GM21515 (cell line): Measurements from ENCODE around the gene HAPSTR1.

Experiments
- ATAC-seq: cut with Tn5 transposase; IDR thresholded peaks from one replicate; pipeline ENCODE4 v1.9.1; 2021; ENCODE audit not compliant: unreplicated experiment

The HAPSTR1 gene

DNA sequence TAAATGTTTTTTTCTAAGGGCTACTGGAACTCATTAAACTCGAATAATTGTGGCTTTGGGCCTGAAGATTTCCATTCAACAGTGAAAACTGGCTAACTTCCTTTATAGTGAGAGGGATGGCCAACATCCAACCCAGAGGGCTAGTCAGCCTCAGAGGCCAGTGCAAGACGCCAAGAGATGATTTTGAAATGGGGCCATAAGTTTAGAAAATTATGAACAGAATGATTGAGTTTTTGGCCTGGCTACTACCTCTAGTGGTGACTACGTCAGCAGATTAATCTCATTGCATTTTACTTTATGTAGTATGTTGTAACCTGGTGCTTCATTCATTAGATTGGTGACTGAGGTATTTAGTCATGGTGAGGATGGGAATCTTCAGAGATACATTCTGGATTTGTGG is 28.4 kb downstream of the HAPSTR1 start:
- ATAC-seq, result no peak

DNA sequence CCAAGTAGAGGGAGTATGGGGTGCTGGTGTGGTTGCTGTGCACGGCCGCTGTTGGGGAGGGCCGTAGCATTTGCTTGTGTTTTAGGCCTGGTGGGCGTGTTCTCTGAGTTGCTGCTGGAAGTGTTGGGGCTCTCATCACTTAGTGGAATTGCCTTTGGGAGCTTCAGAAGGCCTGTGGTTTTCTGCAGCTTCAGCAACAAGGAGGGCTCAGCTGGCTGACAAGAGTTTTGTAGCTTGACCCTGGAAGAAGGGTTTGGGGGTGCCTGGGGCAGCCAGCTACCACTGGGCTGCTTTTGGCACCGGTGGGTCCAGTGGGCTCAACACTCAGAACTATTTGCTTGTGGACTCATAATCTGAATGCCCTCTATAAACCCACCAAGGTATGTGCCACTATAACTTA is 30.9 kb downstream of the HAPSTR1 start:
- no peak for ATAC-seq

DNA sequence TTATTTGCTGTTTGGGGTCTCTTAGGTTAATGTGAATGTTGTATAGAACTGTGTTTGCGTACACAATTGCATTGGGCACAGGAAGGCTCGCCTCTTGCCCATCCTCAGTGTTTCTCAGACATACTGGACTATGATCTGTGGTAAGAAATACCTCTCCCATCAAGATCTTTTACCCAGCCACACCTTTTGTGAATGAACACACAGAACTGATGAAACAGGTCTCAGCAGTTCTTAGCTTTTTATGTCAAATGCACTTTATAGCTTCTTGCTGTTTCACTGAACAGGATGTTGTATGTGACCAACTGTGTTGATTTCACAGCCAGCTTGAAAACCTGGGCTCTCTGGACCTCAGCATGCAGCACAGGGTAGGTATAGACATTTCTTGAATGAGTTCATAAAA is 31.5 kb downstream of the HAPSTR1 start:
- ATAC-seq, result no peak

DNA sequence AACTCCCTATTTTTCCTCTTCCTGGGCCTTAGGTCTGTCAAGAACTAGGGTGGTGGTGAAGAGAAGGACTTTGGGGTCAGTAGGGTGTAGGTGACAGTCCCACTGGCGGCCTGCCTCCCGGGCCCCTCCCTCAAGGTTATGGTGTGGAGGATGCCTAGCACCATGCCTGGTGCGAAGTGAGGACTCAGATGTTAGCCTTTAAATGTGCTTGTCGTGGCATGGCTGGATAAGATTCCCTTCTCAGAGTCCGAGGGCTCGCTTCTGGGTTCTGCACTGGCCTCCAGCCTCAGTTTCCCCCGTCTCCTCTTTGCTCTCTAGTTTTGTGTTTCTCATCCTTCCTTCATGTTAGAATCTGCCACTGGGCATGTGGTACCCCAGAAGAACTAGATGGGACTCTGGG is 32.0 kb downstream of the HAPSTR1 start:
- no peak for ATAC-seq

DNA sequence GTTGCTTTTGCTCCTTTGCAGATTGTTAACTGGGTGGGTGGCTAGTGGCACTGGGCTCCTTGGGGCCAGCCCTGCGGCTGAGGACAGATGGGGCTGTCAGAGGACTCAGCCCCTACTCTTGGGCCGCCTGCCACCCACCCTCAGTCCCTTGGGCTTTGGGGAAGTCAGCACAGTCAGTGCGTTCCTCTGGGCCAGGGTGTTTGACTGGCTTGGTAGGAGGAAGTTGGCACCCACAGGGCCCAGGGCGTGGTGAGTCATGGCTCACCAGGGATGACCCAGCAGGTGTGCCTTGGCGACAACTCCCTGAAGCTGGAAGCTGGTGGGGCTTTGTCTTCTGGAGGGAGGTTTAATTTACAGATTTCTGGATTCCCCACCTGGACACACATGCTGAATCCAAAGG is 32.4 kb downstream of the HAPSTR1 start:
- ATAC-seq, result no peak

DNA sequence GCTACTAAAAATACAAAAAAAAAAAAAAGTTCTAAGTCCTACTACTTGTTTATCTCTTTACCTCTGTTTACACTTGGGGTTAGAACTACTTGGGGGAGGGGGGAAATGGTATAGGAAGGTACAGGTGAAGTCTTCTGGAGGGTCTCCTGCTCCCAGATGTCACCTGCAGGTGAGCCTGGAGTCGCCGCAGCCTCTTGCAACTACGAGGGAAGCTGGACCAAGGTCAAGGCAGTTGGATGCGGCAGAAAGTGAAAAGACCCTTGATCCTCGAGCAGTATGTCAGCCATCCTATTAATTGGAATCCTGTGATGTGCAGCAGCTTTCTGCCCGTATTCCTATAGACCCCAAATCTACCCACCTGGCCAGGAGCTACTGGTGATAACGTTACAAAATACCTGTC is 33.0 kb downstream of the HAPSTR1 start:
- ATAC-seq, result no peak

DNA sequence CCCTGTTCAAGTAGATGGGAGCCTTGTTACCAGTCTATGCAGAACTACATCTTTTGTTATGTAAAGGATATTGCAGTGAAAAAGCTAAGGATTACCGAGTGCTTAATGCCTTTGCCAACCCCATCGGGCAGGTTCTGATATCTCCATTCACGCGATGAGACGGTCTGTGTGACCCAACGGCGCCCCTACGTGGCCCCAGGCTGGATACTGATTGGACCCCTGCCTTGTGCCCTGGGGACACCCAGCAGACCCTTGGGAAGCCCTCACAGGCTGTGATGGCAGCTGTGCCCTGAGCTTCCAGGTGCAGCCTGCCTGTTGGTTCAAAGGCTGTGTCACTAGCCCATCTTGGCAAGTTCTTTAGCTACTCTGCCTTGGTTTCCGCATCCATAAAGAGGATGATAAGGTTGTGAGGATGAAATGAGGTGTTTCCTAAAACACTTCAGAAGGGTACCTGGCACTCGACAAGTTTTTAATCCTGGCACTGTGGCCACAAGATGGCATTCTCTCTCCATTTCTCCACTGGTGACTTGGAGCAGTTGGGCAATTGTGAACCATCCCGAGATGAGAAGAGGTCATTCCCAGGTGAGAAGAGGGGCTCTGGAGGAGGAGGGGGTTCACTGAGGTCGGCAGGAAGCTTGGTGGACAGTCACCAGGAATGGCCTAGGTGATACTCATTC is 33.6 kb downstream of the HAPSTR1 start:
- ATAC-seq, result no peak

DNA sequence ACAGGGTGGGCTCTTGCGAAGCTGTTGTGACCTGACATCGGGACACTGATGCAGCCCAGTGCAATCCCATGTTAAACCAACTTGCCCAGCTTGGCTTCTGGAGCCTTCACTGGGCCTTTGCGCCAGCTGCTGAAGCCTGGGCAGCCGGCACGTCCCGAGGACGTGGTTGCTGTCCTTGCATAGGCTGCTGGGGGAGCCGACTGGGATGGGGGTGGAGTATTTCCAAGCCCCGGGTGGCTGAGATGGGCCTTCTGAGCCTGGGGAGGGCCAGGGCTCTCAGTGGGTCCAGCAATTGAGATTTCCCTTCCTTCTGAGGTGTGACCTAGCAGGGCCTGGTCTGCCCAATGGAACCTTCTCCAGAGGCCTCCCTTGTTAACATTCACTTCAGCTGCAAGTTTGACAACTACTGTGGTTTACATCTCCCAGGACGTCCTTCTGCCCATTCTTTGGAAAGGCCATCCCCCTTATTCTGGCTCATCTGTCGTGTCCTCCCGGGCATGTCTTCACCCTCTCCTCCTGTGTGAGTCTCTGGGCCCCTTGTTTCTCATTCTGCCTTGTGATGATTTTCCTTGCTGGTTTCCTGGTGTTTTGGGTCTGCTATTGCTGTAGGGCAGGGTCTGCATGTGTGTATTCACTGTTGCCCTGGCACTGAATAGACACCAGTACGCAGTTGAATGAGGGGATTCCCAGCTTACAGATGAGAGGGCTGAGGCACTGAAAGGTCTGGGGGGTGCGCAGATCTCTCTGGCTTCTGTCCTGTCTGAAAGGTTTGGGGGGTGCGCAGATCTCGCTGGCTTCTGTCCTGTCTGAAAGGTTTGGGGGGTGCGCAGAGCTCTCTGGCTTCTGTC is 34.4 kb downstream of the HAPSTR1 start:
- ATAC-seq, result no peak

DNA sequence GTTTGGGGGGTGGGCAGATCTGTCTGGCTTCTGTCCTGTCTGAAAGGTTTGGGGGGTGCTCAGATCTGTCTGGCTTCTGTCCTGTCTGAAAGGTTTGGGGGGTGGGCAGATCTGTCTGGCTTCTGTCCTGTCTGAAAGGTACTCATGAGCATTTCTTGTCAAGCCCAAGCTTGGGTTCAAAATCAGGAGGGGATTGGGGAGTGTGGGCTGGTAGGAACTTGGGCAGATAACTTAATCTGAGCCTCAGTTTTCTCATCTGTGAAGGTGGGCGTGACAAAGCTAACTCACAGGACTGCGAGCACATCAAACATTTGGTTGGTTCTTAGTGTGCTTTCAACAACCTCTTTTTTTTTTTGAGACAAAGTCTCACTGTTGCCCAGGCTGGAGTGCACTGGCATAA is 35.2 kb downstream of the HAPSTR1 start:
- no peak for ATAC-seq

DNA sequence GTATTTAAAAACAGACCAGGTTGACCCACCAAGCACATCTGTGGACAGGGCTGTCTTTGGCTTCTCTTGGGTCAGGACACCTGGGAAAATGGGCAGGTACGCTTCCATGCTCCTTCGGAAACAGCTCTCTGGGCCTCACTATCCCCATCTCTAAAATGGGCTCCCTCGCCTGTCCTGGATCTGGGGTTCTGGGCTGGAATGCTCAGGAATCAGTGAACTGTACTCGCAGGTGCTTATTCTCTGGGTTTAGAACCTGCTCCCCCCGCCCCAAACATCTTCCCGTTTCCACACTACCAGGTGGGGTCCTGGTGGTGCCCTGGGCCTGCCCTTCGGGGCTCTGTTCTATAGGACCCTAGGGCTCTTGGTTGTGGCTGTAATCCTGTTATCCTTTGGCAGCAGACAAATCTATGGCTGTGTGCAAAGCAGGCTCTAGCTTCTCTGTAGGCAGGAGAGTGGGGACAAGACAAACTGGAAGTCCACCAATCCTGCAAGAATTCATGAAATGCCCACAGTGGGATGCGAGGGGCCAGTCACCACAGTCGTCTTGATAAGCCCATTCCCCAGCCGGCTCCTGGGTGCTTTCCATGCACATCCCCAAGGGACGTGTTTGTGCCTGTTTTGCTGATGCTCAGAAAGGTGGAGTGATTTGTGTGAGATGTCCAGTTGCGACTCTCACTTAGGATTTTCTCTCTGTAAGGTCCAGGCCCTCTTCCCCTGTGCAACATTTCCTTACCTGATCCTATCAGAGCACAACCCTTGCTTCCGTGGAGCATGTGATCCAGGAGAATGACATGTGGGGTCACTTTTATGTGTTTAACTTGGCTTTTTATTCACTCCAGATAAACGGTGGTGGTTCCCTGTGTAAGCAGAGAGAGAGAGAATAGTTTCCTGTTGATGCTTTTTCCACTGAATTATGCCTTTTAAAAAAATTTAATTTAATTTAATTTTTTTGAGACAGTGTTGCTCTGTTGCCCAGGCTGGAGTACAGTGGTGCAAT is 37.2 kb downstream of the HAPSTR1 start:
- no peak for ATAC-seq

DNA sequence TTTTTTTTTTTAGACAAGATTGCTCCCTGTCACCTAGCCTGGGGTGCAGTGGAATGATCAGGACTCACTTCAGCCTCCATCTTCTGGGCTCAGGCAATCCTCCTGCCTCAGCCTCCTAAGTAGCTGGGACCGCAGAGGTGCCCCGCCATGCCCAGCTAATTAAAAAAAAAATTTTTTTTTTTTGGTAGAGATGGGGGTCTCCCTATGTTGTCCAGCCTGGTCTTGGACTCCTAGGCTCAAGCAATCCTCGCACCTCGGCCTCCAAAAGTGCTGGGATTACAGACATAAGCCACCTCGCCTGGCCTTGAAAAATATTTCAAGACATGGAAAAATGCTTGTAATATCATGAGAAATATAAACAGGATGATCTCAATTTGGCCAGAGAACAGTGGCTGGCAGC is 42.9 kb downstream of the HAPSTR1 start:
- ATAC-seq, result no peak

DNA sequence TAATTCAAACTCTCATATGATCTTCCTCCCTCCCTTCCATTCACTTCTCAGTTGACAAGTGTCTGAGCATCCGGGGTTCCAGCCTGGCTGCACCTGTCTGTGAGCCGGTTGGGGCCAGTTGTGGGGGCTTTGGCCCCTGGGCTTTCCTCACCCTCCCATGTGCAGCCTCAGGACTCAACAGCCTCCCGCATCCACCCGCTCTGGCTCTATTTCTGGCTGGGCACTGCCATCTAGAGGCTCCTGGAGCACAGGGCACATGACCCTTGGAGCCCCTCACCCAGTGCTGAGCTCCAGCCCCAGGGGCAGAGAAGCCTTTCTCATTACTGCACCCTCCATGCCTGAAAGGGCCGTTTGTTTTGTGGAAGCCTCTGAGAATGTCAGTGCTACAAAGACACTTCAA is 43.3 kb downstream of the HAPSTR1 start:
- ATAC-seq, result peak; percentile 46

DNA sequence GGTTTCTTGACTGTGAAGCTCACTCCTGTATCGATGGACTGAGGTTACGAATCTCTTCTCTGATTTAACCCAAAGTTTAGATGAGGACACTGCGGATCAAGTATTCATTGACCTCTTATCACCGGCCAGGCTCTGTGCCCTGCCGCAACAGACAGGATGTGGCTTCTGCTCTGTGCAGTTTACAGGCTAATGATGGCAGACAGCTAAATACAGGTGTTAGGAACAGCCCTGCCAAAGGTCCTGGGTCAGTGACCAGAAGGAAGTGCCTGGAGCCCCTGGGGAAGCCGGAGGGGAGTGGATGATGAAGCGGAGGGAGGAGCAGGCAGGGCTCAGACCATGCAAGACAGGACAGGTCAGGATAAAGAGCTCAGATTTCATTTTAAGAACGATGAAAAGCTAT is 44.4 kb downstream of the HAPSTR1 start:
- ATAC-seq, result peak; percentile 58

DNA sequence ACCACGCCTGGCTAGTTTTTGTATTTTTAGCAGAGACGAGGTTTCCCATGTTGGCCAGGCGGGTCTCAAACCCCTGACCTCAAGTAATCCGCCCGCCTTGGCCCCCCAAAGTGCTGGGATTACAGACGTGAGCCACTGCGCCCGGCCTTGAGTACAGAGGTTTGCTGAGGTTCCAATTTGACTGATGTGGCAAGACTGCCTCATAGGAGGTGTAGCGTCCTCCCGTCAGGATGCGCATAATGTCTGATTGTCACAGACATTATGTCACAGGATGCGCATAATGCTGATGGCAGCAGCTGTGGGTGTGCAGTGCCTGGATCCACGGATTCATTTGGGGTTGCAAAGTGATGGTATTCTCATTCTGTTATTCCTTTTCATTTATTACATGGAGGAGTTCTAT is 45.2 kb downstream of the HAPSTR1 start:
- no peak for ATAC-seq

DNA sequence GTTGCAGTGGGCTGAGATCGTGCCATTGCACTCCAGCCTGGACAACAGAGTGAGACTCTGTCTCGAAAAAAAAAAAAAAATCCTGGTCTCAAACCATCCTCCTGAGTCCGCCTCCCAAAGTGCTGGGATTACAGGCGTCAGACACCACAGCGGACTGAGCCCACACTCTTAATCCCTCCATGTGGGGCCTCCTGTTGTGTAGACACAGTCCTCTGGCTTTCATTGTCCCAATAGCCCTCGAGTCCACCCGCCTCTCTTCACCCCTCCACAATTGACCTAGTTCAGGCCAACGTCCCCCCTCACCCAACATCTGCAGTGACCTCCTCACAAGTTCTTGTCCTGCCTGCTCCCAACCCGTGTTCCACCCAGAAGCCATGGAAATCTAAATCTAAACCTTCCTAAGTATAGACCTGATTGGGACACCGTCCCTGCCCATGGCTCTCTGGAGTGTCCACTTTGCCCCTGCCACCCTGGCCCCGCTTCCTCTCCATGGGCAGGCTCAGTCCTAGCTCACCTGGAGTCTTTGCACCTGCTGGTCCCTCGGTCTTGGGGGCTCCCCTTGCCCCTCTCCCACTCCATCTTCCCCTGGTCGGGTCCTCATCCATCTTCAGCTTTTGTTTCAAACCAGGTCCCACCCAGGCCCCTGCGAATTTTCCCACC is 46.7 kb downstream of the HAPSTR1 start:
- no peak for ATAC-seq

DNA sequence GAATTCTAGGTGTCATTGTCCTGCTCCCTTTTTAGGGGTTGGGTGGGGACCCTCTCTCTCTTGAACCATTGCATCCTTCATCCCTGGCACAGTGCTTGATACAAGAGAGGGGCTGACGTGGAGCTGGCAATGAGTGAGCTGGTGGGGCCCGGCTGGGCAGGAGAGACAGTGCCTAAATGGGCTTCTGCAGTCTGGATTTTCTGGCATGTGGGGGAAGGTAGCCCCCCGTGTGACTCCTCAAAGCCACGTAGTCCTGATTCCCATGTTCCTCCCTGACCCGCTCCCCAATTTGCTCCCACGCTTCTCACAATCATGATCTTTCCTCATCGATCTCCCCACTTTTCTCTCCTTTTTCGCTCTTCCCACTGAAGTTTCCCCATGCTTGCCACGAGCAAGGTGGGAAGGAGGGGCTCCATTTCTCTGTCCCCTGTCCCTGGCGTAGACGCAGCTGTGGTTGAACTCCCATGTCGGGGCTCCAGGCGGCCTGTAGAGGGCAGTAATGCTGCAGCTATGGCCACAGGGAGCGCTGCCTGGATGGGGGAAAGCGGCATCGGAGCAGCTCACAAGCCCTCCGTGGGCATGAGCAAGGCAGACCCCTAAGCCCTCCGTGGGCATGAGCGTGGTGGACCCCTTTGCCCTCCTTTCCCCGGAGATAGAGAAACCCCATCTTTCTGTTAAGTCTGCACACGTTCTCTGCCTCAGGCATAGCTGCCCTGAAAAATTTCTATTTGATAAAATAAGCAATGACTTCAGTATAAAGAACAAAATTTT is 47.5 kb downstream of the HAPSTR1 start:
- ATAC-seq, result no peak

DNA sequence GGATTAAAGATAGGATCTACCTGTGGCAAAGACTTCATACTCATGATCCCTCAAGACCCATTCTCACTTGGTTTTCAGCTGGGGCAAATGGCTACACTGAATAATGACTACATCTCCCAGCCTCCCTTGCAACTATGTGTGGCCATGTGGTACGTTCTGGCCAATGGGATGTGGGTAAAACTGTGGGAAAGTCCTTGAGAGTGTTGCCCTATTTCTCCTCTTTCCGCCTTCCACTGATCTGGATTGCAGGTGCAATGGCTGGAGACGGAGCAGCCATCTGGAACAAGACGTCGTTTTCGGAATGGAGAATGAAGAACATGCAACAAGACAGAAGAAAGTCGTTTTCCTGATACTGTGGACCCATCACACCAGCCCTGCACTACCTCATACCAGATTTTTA is 48.5 kb downstream of the HAPSTR1 start:
- ATAC-seq, result peak; percentile 45
